PC-9 (cell line): ENCODE measurements around the gene RAP1B. TPM values are rescaled to one million over a fixed set of nuclear protein-coding genes. Genes with fewer than 3 reads are reported as not detected.

Source experiments
- BruUV-seq: library from RNA; stranded (reverse); fragments of 400-500 nt; replicated peaks from 2 replicates; lab custom pipeline; 2021; lab: Mats Ljungman, UMichigan
- CTCF ChIA-PET: fragments of 300-600 bp; sonication (Branson Sonifier 250); formaldehyde crosslinking; loops from one replicate; lab custom pipeline; 2022; ENCODE audit warnings: antibody characterized with exemption; lab: Charles Lee
- POLR2A ChIA-PET: fragments of 300-600 bp; sonication (Branson Sonifier 250); formaldehyde crosslinking; loops from one replicate; lab custom pipeline; 2022; ENCODE audit warnings: antibody characterized with exemption; ENCODE audit not compliant: unreplicated experiment; lab: Charles Lee
- DNase-seq, 2 experiments: peaks; one replicate each; pipeline versions ENCODE4 v3.0.0 to v3.0.0-alpha.2; 2015 to 2022; ENCODE audit warnings: mixed read lengths in 1 of 2
- H2AFZ ChIP-seq: fragments of 200-600 bp; sonication (generic); 2 replicates; pipeline ENCODE4 v1.8.1; 2017; ENCODE audit warnings: antibody characterized with exemption
- H3F3A ChIP-seq: fragments of 200-600 bp; sonication (generic); 2 replicates; pipeline ENCODE4 v1.8.1; 2017; ENCODE audit warnings: antibody characterized with exemption, mild to moderate bottlenecking, low read depth; ENCODE audit not compliant: insufficient read depth
- H3K27ac ChIP-seq: fragments of 200-600 bp; sonication (generic); 2 replicates; pipeline ENCODE4 v1.6.1; 2016; ENCODE audit warnings: mixed run types
- H3K27me3 ChIP-seq: fragments of 200-600 bp; sonication (generic); 2 replicates; pipeline ENCODE4 v1.6.1; 2016; ENCODE audit warnings: low read depth, mixed run types; ENCODE audit not compliant: insufficient read depth
- H3K36me3 ChIP-seq: fragments of 200-600 bp; sonication (generic); 2 replicates; pipeline ENCODE4 v1.6.1; 2016; ENCODE audit warnings: low read depth, mixed run types
- H3K4me1 ChIP-seq: fragments of 200-600 bp; sonication (generic); replicated peaks from 2 replicates; pipeline ENCODE4 v1.6.1; 2016; ENCODE audit warnings: mixed run types; ENCODE audit not compliant: insufficient read depth
- H3K4me2 ChIP-seq: fragments of 200-600 bp; sonication (generic); 2 replicates; pipeline ENCODE4 v1.6.1; 2017; ENCODE audit warnings: mixed run types
- H3K4me3 ChIP-seq: fragments of 200-600 bp; sonication (generic); 2 replicates; pipeline ENCODE4 v1.6.1; 2016; ENCODE audit warnings: mixed run types
- H3K79me2 ChIP-seq: fragments of 200-600 bp; sonication (generic); 2 replicates; pipeline ENCODE4 v1.6.1; 2017; ENCODE audit warnings: low read depth, mixed run types
- H3K9me2 ChIP-seq: fragments of 200-600 bp; sonication (generic); 2 replicates; pipeline ENCODE4 v1.8.1; 2017; ENCODE audit warnings: mild to moderate bottlenecking; ENCODE audit not compliant: insufficient read depth
- H3K9me3 ChIP-seq: fragments of 200-600 bp; sonication (generic); 2 replicates; pipeline ENCODE4 v1.8.1; 2016; ENCODE audit warnings: low read depth; ENCODE audit not compliant: insufficient read depth
- H4K20me1 ChIP-seq: fragments of 200-600 bp; sonication (generic); 2 replicates; pipeline ENCODE4 v1.8.1; 2017; ENCODE audit not compliant: insufficient read depth
- CTCF ChIP-seq: fragments of 200-600 bp; sonication (generic); conservative IDR thresholded peaks from 2 replicates; pipeline ENCODE4 v1.6.1; 2017; ENCODE audit warnings: mixed run types, antibody characterized with exemption, mild to moderate bottlenecking, moderate library complexity
- EZH2 ChIP-seq: fragments of 200-600 bp; sonication (generic); IDR thresholded peaks from 2 replicates; pipeline ENCODE4 v1.8.0; 2017; ENCODE audit warnings: antibody characterized with exemption, low read depth
- intact Hi-C: fragments of 100-400 bp; cut with micrococcal nuclease; formaldehyde crosslinking; loops from one replicate; pipeline ENCODE4 v1.10.0; 2022; ENCODE audit not compliant: unreplicated experiment
- total RNA-seq: library from RNA; stranded (reverse); gene quantifications from 2 replicates; pipeline ENCODE4 v1.2.3, GENCODE V29; 2021

The RAP1B gene
- total RNA-seq, 1 experiment from 2014 or later = 89.7 TPM

DNA sequence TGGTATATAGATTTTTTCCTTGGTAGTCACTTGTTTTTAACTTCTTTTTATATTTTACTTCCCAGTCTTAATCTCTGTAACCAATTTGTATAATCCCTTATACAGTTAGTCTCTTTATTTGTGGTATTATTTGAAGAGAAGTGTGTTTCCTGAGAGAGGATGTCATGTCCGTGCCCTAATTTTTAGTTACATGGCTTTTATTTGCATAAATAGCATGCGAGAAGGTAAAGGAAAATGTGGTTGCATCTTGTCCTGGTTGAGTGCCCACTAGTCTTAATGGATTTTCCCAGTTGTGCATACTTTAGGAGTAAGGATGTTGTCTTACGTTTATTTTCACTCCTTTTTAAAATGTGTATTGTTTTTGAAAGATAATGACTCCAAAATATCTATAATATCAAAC lies 27.5 kb downstream of the RAP1B start:
- POLR2A ChIA-PET = no interaction called here
- Histone ChIP-seq H3K36me3 (0 out of 2 replicates have a peak, but pooled peaks cover 4% of the 10 kb centered on the region), H2AFZ (no peak overlapping the region), H4K20me1 (peaks cover 75% of the 10 kb centered on the region), H3K4me2 (no peak overlapping the region), H3K27me3 (no peaks in the 10 kb centered on the region), H3K79me2 (peaks cover 88% of the 10 kb centered on the region), H3K27ac (no peak overlapping the region), H3K9me3 (no peaks in the 10 kb centered on the region), H3F3A (peaks cover 8% of the 10 kb centered on the region; the same call in 1 of the 2 replicates), H3K9me2 (no peaks in the 10 kb centered on the region), H3K4me3 (no peak overlapping the region), H3K4me1 (peaks cover 13% of the 10 kb centered on the region)
- no TSS peak for BruUV-seq
- TF ChIP-seq CTCF = no peak
- no peak for TF ChIP-seq EZH2
- intact Hi-C loops = no loop called here
- CTCF ChIA-PET = no interaction called here
- DNase-seq = no peak

DNA sequence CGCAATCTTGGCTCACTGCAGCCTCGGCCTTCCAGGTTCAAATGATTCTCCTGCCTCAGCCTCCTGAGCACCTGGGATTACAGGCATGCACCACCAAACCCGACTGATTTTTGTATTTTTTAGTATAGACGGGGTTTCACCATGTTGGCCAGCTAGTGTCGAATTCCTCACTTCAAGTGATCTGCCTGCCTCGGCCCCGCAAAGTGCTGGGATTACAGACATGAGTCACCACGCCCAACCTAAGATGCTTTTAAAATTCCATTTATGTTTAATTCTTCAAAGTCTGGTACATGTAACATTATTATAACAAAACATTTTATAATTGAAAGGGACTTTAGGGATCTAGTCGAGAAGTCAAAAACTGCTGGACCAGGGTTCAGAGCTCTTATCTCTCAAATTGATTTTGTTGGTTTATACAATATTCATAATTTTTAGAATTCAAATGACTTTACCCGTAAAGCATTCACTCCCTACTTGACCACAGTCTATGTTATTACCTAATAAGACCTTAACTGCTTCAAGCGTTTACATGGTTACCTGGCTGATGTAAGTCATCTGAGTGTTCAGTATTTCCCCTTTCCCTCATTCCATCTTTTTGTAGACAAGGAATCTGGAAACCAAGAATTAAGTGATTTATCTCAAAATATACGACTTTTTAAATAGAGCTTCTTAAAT lies 28.2 kb downstream of the RAP1B start:
- no peak for DNase-seq
- peaks cover 77% of the 10 kb centered on the region for H4K20me1 ChIP-seq
- no peak overlapping the region for H3K4me2 ChIP-seq
- 0 out of 2 replicates have a peak, but pooled peaks cover 4% of the 10 kb centered on the region for H3K36me3 ChIP-seq
- no peaks in the 10 kb centered on the region for H3K9me3 ChIP-seq
- H2AFZ ChIP-seq = no peak overlapping the region
- H3K27ac ChIP-seq = no peak overlapping the region
- ChIA-PET CTCF (no interaction called here), POLR2A (no interaction called here)
- H3K4me3 ChIP-seq = no peak overlapping the region
- BruUV-seq = no TSS peak
- peaks cover 13% of the 10 kb centered on the region for H3K4me1 ChIP-seq
- intact Hi-C loops = no loop called here
- H3K27me3 ChIP-seq = no peaks in the 10 kb centered on the region
- peaks cover 9% of the 10 kb centered on the region for H3F3A ChIP-seq
- H3K9me2 ChIP-seq = no peaks in the 10 kb centered on the region
- H3K79me2 ChIP-seq = peaks cover 82% of the 10 kb centered on the region
- TF ChIP-seq EZH2 = no peak
- TF ChIP-seq CTCF = no peak

- H3K36me3 ChIP-seq = 0 out of 2 replicates have a peak, but pooled peaks cover 4% of the 10 kb centered on the region
- peaks cover 77% of the 10 kb centered on the region for H3K79me2 ChIP-seq
- H3K9me3 ChIP-seq = no peaks in the 10 kb centered on the region
- no peak for DNase-seq
- TF ChIP-seq EZH2 = no peak
- no peak for TF ChIP-seq CTCF
- H4K20me1 ChIP-seq = peaks cover 78% of the 10 kb centered on the region
- BruUV-seq = no TSS peak
- peaks cover 12% of the 10 kb centered on the region for H3F3A ChIP-seq
- no peaks in the 10 kb centered on the region for H3K9me2 ChIP-seq
- ChIA-PET POLR2A (no interaction called here), CTCF (no interaction called here)
- H2AFZ ChIP-seq = no peak overlapping the region
- H3K27me3 ChIP-seq = no peaks in the 10 kb centered on the region
- H3K4me3 ChIP-seq = no peak overlapping the region
- H3K4me2 ChIP-seq = no peak overlapping the region
- peaks cover 13% of the 10 kb centered on the region for H3K4me1 ChIP-seq
- intact Hi-C loops = no loop called here
- H3K27ac ChIP-seq = no peak overlapping the region
Measured at GRCh38 chr12:68639396-68639767, 28.7 kb downstream of the RAP1B start.
